ENCODE data around the gene VSX1.

Gene VSX1

DNA sequence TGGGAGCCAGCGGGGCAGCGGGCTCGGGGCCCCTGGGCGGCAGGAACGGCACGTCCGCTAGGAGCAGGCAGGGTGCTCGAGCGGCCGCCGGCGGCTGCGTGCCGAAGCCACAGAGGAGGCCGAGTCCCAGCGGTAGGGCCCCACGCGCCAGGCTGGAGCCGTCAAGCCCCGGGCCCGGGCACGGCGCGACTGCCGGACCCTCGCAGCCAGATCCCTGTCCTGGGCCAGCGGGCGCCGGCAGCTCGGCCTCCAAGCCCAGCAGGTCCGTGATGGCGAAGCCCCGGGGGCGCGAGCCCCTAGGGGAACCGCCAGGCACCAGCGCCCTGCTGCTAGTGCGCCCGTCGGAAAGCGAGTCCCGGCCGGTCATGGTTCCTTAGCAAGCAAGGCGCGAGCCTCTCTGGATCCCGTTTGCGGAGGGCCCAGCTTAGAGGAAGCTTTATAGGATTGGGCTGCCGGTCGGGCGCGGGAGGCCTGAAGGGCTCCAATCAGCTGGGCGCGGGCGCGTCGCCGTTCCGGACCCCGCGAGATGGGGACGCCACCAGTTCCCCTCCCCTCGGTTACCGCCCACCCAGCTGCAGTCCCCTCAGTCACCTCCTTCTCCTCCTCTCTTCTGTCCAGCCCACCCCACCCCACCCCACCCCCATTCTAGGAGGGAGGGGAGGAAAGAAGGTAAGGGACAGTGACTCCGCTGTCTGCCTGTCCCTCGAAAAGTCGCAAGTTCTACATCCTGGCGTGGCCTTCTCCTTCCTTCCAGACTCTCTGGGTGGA lies at the start of gene VSX1:
TSS of gene VSX1 (minus strand) at position 412 of the 768 bp plus-strand sequence. CDS start at position 367, 45 bp downstream.
- peak in 1 of 2 experiments; percentile 50 for DNase-seq

DNA sequence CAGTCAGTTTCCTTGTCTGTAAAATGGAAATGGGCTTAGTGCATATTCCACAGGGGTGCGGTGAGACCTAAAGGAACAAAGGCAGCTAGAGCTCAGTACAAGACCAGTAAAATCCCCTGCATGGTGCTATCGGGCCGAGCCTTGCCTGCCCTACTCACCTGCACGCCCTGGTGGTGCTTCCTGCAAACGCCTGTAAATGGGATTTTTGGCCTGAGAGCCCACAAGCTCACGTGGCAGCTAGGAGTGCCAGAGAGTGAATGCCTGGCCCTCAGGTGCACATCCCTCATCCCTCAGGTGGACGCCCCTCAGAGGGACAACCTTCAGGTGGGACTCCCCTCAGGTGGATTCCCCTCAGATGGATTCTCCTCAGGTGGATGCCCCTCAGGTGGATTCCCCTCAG lies 48.0 kb upstream of the VSX1 start:
- no peak for DNase-seq

DNA sequence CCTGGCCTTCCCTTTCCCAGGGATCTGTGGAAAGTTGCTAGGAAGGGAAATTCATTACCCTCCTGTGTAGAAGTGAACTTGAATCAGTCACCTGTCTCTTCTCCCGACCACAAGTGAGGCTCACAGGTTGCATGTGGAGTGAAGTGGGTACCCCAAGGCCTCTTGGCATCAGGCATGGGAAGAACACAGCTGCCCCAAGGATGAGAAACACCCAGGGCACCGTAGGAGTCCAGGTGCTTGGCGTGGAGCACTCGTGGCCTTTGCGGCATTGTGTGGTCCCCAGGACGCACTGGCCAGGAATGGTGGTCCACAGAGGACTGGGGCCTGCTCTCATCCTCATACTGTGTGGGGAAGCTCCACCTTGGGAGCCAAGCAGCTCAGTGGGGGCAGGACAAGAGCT lies 47.5 kb upstream of the VSX1 start:
- DNase-seq: no peak

DNA sequence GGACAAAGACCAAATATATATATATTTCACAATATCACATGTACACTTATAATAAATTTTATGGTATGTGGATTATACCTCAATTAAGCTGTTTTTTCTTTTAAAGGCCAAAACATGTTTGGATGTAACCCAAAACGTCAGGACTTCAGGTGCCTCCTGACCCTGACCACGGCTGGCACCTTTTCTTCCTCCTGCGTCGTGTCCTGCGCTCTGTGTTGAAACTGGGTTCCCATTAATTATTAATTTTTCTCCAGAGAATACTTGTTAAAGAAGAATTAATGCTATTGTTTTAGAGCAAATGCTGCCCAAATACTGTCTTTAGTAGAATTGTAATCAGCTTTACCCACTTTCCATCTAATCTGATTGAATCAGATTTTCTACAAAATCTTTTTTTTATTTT lies 46.7 kb upstream of the VSX1 start:
- DNase-seq: no peak

DNA sequence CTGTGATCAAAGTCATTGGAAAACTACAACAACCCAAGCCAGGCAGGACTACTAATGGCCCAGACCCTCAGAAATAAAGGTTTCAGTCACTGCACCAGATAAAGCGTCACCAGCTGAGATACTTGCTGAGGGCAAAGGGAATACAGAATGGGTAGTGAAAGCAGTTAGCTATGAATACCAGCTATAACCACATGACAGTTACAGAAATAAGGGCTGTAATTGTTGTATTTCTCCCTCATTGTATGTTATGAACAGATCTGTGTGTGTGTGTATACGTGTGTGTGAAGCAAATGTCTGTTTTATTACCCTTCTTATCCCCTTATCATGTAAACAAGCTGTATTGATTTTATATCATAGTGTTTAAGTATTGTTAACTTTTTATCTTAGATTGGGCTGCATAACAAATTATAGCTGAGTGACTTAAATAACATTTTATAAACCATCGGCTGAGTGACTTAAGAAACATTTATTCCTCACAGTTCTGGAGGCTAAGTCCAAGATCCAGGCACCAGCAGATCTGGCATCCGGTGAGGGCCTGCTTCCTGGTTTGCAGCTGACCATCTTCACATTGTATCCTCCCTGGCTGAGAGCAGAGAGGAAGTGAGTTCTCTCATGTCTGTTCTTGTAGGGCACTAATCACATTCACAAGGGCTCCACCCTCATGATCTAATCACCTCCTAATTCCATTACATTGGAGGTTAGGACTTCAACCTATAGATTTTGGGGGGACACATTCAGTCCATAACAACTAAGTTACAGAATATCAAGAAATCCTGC lies 46.0 kb upstream of the VSX1 start:
- DNase-seq: no peak

DNA sequence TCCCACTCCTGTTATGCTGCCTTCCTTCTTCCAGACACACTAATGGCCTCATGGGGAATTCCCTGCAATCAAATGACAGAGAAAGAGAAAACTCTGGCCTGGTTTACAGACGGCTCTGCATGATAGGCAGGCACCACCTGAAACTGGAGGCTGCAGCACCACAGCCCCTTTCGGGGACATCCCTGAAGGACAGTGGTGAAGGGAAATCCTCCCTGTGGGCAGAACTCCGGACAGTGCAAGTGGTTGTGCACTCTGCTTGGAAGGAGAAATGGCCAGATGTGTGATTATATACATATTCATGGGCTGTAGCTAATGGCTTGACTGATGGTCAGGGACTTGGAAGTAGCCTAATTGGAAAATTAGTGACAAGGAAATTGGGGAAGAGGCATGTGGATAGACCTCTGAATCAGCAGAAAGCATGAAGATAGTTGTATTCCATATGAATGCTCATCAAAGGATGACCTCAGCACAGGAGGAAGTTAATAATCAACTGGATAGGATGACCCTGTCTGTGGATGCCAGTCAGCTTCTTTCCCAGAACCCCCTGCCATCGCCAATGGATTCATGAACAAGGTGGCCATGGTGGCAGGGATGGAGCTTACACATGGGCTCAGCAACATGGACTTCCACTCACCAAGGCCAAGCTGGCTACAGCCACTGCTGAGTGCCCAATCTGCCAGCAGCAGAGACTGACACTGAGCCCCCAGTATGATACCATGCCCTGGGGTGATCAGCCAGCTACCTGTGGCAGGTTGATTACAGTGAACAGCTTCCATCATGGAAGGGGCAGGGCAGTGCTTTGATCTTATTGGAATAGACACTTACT lies 44.5 kb upstream of the VSX1 start:
- DNase-seq: no peak

DNA sequence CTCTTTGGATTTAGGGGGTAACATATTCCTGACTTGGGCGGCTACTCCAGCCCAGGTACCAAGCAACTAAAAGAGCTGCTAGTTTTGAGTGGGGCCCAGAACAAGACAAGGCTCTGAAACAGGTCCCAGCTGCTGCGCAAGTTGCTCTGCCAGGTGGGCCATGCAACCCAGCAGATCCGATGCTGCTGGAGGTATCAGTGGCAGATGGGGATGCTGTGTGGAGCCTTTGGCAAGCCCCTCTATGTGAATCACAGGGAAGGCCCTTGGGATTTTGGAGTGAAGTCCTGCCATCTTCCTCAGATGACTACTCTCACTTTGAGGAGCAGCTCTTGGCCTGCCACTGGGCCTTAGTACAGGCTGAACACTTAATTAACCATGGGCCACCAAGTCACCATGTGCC lies 43.7 kb upstream of the VSX1 start:
- peak in 1 of 2 experiments; percentile 56 for DNase-seq

DNA sequence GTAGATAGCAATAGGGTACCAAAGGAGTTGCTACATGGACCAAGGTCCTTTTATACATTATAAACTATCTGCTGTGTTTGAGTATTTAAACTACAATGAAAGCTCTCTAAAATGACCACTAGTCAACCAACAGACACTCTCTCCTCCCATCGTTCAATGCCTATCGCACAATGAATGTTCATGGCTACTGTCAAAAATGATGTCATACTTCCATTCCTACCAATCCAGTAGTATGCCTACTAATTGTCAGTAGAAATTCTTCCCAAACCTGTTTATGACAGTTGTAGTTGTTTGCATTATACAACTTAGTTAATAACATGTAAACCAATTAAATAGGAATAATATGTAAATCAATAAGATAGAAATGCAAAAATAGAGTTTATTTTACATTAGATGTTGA lies 39.0 kb upstream of the VSX1 start:
- no peak for DNase-seq

DNA sequence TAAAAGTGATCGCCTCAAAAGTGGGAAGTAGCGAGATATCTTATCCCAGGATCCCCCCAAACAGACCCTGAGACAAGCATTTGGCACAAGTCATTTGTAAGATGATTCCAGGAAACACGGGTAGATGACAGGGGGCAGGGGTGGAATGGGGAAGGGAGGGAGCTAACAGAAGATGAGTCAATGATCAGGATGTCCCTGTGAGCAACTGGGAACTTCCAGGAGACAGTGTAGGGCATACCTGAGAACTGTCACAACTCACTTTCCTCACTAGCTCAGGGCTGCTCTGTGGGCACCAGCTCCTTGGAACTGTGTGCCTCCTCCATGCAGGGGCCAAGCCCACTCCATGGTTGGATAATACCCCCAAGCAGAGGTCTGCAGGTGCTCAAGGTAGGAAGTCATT lies 38.5 kb upstream of the VSX1 start:
- no peak for DNase-seq

DNA sequence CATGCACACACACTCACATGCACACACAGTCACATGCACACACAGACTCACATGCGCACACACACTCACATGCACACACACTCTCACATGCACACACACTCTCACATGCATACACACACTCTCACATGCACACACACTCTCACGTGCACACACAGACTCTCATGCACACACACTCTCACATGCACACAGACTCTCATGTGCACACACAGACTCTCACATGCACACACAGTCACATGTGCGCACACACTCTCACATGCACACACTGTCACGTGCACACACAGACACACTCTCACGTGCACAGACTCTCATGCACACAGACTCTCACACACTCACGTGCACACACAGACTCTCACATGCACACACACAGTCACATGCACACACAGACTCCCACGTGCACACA lies 36.6 kb upstream of the VSX1 start:
- no peak for DNase-seq

DNA sequence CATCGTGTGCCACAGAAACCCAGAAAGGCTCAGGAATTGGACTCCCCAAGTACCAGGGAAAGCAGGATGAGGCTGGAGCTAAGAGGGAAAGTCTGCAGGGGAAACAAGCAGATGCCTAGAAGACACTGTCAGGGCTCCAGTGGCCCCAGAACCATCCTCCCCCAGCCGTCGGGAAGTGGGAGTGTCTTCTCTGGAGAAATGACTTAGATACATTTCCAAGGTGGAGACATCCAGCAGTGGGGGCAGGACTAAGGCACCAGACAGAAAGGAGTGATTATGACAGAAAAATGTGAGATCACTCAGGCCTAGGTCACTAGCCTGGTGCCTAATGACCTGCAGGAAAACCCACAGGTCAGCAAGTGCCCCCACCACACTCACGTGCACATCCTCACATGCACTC lies 36.0 kb upstream of the VSX1 start:
- peak in 1 of 2 experiments; percentile 36 for DNase-seq

DNA sequence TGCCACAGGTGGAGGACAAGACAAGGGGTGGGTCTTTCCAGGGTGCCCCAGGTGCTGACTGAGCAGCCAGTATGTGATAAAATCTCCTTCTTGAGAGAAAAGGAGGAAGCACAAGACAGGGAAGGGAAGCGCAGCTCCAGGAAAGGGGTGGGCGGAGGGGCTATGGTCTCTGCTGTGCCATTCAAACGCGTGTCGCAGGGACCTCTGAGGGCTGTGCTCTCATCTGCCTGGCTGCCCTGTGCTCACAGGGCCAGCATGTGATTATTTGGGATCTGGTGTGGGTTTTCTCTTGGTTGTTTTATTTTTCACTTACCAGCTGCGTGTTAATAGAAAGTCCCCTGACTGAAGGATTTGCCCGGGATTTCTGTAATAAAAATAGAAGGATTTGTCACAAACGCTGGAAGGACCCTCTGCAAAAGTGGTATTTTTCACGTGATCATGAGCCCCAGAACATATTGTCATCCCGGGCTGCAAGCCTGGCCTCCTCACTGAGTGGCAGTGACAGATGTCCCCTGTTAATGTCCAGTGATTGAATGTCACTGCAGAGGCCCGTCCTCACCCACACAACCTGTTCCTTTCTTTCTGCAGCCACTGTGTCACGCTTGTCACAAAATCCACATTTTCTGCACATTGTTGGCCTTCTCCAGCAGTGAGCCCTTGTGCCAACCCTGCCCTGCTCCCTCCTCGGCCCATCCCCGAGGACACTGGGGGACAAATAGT lies 35.0 kb upstream of the VSX1 start:
- peak; percentile 88 to 93 for DNase-seq

DNA sequence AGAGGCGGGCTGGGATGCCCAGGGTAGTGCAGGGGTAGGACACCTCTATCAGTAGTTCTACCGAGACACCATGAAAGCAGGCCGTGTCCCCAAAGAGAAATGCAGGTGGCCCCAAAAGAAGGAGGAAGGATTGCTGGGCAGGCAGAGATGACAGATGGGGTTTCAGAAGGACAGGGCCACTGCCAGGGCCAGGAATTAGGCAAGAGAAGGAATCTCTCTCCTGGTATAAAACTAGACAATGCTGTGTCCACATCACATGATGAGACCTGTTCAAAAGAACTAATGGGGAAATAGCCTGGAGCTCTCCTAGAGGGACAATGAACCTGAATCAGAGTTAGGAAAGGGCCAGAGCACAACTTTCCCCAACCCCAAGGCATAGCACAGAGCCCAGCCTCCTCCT lies 21.6 kb upstream of the VSX1 start:
- DNase-seq: no peak

DNA sequence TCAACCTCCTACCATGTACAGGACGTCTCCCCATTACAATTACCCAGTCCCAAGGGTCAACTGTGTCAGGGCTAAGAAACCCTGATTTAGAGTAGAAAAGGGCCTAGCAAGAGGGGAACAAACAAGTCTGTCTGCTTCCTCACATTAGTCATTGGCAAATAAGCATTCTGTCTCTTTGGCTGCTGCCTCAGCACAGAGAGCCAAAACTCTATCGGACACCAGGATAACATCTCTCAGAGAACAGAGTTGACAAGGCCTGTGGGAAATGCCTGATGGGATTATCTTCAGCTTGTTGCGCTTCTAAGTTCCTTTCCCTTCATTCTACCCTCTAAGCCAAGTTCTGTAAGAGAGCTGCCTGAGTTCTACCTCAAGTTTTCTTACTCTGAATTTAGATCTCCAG lies 19.0 kb upstream of the VSX1 start:
- no peak for DNase-seq

DNA sequence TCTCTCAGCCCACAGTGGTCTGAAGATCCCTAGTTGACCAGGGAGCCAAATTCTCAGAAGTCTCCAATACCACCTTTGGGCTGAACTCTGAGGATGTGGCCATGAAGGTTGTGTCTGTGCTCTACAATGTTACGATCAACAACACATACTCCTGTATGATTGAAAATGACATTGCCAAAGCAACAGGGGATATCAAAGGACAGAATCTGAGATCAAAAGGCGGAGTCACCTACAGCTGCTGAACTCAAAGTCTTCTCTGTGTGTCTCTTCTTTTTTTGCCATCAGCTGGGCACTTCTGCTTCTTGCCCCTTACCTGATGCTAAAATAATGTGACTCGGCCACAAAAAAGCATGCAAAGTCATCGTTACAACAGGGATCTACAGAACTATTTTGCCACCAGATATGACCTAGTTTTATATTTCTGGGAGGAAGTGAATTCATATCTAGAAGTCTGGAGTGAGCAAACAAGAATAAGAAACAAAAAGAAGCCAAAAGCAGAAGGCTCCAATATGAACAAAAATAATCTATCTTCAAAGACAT lies 17.7 kb upstream of the VSX1 start:
- no peak for DNase-seq

DNA sequence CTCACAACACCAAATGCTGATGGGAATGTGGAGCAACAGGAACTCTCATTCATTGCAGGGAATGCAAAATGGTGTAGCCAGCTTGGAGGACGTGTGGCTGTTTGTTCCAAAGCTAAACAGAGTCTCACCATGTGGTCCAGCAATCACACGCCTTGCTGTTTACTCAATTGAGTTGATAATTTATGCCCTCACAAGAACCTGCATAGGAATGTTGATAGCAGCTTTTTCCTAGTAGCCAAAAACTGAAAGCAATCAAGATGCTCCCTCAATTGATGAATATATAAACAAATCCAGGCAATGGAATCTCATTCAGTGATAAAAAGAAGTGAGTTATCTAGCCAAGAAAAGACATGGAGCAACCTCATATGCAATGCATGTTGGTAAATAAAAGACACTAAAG lies 15.6 kb upstream of the VSX1 start:
- no peak for DNase-seq

DNA sequence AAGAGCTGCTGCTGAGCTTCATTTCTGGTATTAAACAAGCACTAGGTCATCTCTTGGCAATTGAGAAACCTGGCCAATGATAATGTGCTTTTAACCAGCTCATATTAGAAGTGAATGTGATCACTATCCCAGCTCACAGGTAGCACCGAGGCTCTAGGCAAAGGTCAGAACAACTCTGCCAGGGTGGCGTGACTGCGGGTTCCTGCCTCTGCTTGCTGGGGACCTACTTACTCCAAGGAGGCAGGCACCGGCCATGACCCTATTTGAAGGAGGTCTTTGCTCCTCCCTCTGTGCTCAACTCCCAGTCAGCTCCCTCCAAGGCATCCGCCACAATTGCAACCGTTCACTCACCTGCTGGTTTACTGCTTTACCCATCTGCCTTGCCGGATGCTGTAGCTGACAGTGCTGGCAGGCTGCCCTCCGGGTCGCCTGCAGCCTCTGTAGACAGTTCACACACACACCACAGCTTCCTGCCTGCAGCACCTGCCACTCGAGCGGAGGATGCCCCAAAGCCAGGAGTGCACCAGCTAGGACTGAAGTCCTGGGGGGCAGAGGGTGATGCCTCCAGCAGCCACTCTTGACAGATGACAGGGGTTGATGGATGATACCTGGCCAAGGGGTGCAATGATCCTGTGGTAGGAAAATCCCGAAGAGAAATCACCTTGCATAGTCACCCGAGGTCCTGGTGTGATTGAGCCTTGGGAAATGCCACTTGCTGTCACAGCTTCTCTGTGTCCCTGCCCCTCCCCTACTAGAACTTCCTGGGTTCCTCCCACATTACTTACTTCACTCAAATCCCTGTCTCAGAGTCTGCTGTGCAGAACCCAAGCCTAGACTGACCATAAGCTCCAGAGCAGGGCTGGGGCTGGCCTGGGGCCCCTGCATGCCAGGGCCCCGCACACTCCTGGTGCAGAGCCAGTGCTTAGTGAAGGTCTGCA lies 8.8 kb upstream of the VSX1 start:
- DNase-seq: peak; percentile 37 to 81

DNA sequence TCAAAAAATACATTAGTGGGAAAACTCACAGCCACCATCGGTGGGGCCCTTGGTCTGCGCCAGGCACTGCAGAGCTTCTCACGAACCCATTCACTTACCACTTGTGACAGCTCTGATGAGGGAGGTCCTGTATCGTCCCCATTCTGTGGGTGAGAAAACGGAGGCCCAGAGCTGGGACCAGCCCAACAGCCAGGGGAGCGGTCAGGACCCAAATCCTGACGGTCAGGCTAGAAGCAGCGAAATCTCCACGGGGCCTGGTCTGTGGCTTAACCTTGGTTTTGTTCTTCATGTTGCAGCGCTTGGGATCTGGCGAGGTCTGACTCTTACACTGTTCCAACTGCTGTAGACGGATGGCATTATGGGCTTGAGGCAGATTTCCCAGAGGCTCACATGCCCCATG lies 7.7 kb upstream of the VSX1 start:
- no peak for DNase-seq

DNA sequence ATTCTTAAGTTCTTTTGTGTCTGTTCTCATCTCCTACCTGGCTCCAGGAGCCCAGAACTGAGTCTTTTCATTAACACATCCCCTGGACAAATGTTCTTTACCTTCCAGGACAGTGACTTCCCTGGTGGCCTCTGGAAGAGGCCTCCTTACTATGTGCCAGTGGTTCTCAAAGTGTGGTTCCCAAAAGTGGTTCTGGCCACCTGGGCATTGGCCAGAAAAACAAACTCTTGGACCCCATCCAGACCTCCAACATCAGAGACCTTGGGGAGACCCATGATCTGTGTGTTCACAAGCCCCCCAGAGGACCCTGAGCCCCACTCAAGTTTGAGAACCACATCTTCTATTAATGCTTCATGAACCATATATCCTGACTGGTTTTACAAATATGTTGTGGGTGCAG lies 7.2 kb upstream of the VSX1 start:
- no peak for DNase-seq

DNA sequence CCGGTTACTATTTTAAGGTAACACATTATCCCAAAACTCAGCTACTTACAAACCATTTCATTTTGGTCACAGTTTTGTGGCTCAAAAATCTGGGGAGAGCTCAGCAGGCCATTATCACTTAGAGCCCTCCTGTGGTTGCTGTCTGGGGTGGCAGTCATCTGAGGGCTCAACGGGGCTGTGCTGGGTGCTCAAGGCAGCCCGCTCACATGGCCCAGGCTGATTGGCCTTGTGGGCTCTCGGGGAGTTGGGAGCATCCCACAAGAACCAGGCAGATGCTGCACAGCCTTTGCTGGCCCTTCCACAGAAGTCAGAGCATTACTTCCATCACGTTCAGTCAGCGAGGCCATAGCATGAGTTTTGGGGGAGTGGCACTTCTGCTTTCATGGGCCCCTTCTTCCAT lies 6.3 kb upstream of the VSX1 start:
- no peak for DNase-seq

DNA sequence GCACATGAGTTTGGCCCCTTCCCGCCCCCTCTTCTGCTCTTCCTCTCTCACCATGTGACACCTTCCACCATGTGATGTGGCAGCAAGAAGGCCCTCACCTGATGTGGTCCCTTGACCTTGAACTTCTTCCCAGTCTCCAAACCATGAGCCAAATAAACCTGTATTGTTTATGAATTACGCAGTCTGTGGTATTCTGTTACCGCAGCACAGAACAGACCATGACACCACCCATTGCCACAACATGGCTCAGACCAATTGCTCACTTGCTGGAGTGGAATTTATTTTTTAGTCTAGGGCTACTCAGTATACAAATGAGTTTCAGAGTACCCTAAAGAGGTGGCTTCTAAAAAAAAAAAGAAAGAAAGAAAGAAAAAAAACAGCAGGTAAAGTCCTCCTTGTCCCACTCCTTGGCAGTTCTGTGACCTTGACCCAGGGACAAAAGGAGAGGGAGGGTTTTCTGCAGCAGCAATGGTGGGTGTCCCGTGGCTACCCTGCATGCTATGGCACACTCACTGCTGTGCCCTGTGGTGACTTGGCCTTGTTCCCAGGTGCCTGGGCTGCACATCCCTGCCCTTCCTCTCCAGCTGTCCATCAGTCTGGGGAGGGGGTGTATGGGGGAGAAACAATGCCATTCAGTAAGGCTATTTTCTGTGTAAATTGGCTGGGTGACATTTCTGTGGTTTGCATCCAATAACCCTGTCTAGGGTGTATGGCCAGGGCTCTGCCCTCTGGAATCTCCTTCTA lies 5.4 kb upstream of the VSX1 start:
- DNase-seq: no peak
